HG03520 (cell line): ENCODE data around the gene PTBP3.
"Not testable (repeated sequence)": the region's sequence is repeated elsewhere in the genome, so short reads cannot be mapped to it uniquely, and the experiment has no call there.

ENCODE experiments used
- ATAC-seq: cut with Tn5 transposase; IDR thresholded peaks from one replicate; pipeline ENCODE4 v1.9.1; 2021; ENCODE audit warnings: mild to moderate bottlenecking, moderate library complexity; ENCODE audit not compliant: unreplicated experiment

Gene PTBP3

GRCh38 chr9:112332977-112333638 lies at the start of gene PTBP3:
TSS of gene PTBP3 (minus strand) at chr9:112333619. CDS start at chr9:112297865, 35,754 bp downstream.
- peak; percentile 52 for ATAC-seq

DNA sequence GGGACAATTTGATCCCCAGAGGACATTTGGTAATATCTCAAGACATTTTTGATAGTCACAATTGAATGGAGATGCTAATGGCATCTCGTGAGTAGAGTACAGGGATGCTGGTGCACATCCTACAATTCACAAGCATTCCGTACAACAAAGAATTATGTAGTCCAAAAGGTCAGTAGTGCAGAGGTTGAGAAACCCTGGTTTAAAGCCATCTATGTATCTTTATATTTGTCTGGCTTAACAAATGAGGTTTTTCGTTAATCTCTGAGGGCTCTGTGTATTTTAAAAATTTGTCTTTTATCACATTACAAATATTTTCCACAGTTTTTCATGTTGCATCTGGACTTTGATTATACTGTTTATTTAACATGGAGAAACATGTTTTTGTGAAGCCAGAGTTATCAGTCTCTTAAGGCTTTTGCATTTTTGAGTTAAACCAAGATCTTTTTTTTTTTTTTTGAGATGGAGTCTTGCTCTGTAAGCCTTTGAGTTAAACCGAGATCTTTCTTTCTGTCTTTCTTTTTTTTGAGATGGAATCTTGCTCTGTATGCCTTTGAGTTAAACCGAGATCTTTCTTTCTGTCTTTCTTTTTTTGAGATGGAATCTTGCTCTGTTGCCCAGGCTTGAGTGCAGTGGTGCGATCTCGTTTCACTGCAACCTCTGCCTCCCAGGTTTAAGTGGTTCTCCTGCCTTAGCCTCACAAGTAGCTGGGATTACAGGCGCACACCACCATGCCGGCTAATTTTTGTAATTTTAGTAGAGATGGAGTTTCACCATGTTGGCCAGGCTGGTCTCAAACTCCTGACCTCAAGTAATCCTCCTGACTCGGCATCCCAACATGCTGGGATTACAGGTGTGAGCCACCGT lies 49.3 kb upstream of the PTBP3 start:
- ATAC-seq = no peak

GRCh38 chr9:112382066-112382465 lies 48.6 kb upstream of the PTBP3 start:
- ATAC-seq = no peak

DNA sequence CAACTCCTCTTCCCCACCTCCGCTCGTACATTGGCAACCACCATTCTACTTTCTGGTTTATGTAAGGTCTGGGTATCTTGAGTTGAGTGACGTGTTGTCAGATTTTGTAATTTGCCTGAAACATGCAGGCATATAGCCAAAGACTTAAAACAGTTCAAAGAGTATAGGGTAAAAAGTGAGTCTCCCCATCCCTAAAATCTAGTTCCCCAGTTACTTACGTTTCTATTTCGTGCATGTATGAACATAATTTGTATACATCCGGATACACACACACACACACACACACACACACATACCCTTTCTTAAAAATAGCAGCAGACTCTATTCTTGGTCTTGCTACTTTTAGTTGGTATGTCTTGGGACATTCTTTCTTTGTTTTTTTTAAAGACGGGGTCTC lies 47.4 kb upstream of the PTBP3 start:
- ATAC-seq = no peak

- peak; percentile 15 for ATAC-seq
Measured at GRCh38 chr9:112380102-112380824, 46.8 kb upstream of the PTBP3 start, which contains the start of gene HSDL2. TSS of gene HSDL2 (plus strand) at chr9:112380108. CDS start at chr9:112380164, 56 bp downstream.

- peak; percentile 67 for ATAC-seq
Measured at GRCh38 chr9:112379177-112380101, 46.0 kb upstream of the PTBP3 start.

- peak; percentile 4 for ATAC-seq
Measured at GRCh38 chr9:112378328-112379176, 45.1 kb upstream of the PTBP3 start.

- no peak for ATAC-seq
Measured at GRCh38 chr9:112377684-112378327, 44.4 kb upstream of the PTBP3 start.

DNA sequence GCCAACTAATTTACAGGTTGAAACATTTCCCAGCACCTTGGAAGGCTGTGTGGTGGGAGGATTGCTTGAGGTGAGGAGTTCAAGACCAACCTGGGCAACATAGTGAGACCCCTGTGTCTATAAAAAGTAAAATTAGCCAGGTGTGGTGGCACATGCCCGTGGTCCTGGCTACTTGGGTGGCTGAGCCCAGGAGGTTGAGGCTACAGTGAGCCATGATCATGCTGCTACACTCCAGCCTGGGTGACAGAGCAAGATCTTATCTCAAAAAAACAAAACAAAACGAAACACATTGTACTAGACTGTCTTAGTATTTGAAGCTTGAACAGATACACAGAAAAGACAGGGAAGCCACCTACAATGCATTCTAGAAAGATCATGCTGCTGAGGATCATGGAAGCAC lies 43.7 kb upstream of the PTBP3 start:
- ATAC-seq = no peak

GRCh38 chr9:112375361-112375760 lies 41.9 kb upstream of the PTBP3 start:
- ATAC-seq = no peak

DNA sequence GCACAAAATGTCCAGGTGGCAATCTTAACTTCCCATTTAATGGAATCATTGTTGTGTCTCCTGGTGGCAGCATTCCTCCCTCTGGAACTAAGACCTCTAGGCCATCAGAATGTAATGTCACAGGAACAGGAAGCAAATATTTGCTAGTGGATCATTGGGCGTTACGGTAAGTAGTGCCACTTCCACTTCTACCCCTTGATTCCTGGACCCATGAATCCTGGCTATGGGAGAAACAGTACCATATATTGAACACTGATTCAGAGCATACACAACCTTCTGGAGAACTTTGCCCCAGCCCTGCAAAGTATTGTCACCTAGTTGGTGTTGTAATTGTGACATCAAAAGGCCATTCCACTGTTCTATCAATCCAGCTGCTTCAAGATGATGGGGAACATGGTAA lies 40.8 kb upstream of the PTBP3 start:
- not testable (repeated sequence) for ATAC-seq

GRCh38 chr9:112373666-112374065 lies 40.2 kb upstream of the PTBP3 start:
- not testable (repeated sequence) for ATAC-seq

DNA sequence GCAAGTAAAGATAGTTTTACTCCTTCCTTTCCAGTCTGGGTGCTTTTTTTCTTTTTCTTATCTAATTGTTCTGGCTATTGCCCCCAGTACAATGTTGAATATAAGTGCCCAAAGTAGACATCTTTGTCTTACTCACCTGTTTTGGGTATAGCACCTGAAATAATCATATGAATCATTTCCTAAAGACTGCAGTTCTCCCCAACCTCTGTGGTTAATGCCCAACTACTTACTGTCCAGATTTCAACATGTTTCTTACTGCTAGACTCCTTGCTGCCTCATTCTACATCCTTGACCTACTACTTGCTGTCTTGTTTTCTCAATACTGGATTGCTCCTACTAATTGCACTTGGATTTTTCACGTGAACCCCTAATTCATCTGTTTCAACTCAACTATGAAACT lies 37.6 kb upstream of the PTBP3 start:
- ATAC-seq = no peak

GRCh38 chr9:112369817-112370216 lies 36.4 kb upstream of the PTBP3 start:
- no peak for ATAC-seq

GRCh38 chr9:112367465-112367864 lies 34.0 kb upstream of the PTBP3 start:
- ATAC-seq = no peak

- no peak for ATAC-seq
Measured at GRCh38 chr9:112366591-112366990, 33.2 kb upstream of the PTBP3 start.

GRCh38 chr9:112365257-112365656 lies 31.8 kb upstream of the PTBP3 start:
- not testable (repeated sequence) for ATAC-seq

GRCh38 chr9:112364761-112365160 lies 31.3 kb upstream of the PTBP3 start:
- no peak for ATAC-seq

DNA sequence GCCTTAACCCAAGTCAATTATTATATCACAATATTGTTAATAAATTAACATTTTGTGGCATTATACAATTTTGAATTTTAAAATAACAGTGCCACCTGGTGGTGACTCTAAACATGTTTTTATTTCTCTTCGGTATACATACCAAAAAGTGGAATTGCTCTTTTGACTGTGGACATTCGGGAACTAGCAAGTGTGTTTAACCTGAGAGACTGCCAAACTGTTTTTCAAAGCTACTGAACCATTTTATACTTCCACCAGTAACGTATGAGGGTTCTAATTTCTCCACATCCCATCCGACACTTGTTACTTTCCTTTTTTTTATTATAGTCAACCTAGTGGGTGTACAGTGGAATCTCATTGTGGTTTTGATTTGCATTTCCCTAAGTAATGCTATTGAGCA lies 28.2 kb upstream of the PTBP3 start:
- ATAC-seq = no peak
